ENCODE results near the gene PTGIS. TPM values are rescaled to one million over a fixed set of nuclear protein-coding genes. Genes with fewer than 3 reads are reported as not detected.
"Not testable (repeated sequence)": the region's sequence is repeated elsewhere in the genome, so short reads cannot be mapped to it uniquely, and the experiment has no call there.

PTGIS gene
- total and polyA plus RNA-seq, 2 of the 4 experiments (the other 2 are of a cell fraction) = 1.6 to 2.6 TPM

DNA sequence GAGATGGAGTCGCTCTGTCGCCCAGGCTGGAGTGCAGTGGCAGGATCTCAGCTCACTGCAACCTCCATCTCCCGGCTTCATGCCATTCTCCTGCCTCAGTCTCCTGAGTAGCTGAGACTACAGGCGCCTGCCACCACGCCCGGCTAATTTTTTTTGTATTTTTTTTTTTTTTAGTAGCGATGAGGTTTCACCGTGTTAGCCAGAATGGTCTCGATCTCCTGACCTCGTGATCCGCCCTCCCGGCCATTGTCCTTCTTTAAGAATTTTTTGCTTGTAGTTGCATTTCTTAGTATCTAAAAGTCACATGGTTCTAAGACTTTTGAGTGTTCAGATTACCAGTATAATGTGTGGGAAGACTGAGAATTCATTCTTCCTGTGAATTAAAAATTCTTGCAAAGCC is 2.9 kb downstream of the PTGIS start:
- Histone ChIP-seq H3K27me3 (ENCODE audit: control insufficient read depth, insufficient read depth, low read length) (peaks cover 14% of the 10 kb centered on the region), H3K9me1 (ENCODE audit: insufficient read depth, low read length) (0 out of 2 replicates have a peak, but pooled peaks cover 11% of the 10 kb centered on the region), H3K4me1 (ENCODE audit: control insufficient read depth, insufficient read depth, low read length) (peaks cover 32% of the 10 kb centered on the region)
- dilution Hi-C loops (cut with HindIII; ENCODE audit: low sequenced_read_pairs, unreplicated experiment); H3K4ac ChIP-seq (ENCODE audit: low read depth, low read length); H2AK9ac ChIP-seq (replicated peaks; ENCODE audit: low read depth, low read length, poor library complexity); H3K23ac ChIP-seq (ENCODE audit: low read depth, low read length); H4K20me1 ChIP-seq (ENCODE audit: insufficient read depth, low read length); H2AK5ac ChIP-seq (ENCODE audit: low read depth, low read length); in situ Hi-C loops (cut with MboI; ENCODE audit: low sequenced_read_pairs); DNase-seq; H4K91ac ChIP-seq (ENCODE audit: insufficient read depth, low read depth, low read length); POLR2A ChIA-PET (ENCODE audit: unreplicated experiment); H3K14ac ChIP-seq (replicated peaks; ENCODE audit: low read depth, low read length); H4K5ac ChIP-seq (ENCODE audit: low read depth, low read length); H2BK5ac ChIP-seq (ENCODE audit: low read depth, low read length, poor library complexity, severe bottlenecking); H2BK20ac ChIP-seq (ENCODE audit: low read depth, low read length); H3K27ac ChIP-seq (ENCODE audit: insufficient read depth, low read length); H3K9ac ChIP-seq (ENCODE audit: low read depth, low read length); ATAC-seq (ENCODE audit: low read depth); H2AFZ ChIP-seq (replicated peaks; ENCODE audit: low read length, poor library complexity); H3K4me3 ChIP-seq (ENCODE audit: insufficient read depth, low read depth, low read length); H3K18ac ChIP-seq (ENCODE audit: low read depth, low read length); H3K36me3 ChIP-seq (ENCODE audit: control insufficient read depth, insufficient read depth, low read length); H4K8ac ChIP-seq (ENCODE audit: low read depth in 2 of 2, low read length in 2 of 2); H3K4me2 ChIP-seq (ENCODE audit: low read depth, low read length); H3K56ac ChIP-seq (ENCODE audit: extremely low read depth, insufficient read depth, low read length); H3K9me3 ChIP-seq (ENCODE audit: control insufficient read depth, insufficient read depth, low read length); H3K79me1 ChIP-seq (ENCODE audit: low read depth in 1 of 2, low read length in 2 of 2); H2BK15ac ChIP-seq (ENCODE audit: low read depth, low read length); H2BK120ac ChIP-seq (ENCODE audit: low read depth, low read length); BruUV-seq (replicated peaks): not testable (repeated sequence)
- no CpG with 5 or more reads among the region's 12 CpGs for WGBS, 2 experiments (ENCODE audit: extremely low coverage in 2 of 2, insufficient read length in 1 of 2)
- intact Hi-C loops (cut with micrococcal nuclease) = loop anchor here (5.0 kb wide), 1 partner anchor 378 kb away; the partner anchor contains the start of gene STAU1
- CTCF ChIA-PET = interaction anchor here (0.6 kb wide), 1 partner anchor 223 kb away, joined by 6 read pairs; no protein-coding TSS in a partner anchor
